Measurements from ENCODE around the gene DIAPH1.
A peak's percentile ranks its signal among the peaks of the same experiment; 100 is the strongest.

Gene DIAPH1

GRCh38 chr5:141495453-141495811 is 123.4 kb downstream of the DIAPH1 start:
- in situ Hi-C loops (cut with MboI; ENCODE audit: low sequenced_read_pairs, unreplicated experiment) = no loop called here
- no peak for TF ChIP-seq CTCF (IDR thresholded peaks at IDR 0.05; ENCODE audit: borderline replicate concordance, control extremely low read depth, extremely low read depth, insufficient read depth, missing control alignments)
- no peak for DNase-seq (ENCODE audit: low spot score)

DNA sequence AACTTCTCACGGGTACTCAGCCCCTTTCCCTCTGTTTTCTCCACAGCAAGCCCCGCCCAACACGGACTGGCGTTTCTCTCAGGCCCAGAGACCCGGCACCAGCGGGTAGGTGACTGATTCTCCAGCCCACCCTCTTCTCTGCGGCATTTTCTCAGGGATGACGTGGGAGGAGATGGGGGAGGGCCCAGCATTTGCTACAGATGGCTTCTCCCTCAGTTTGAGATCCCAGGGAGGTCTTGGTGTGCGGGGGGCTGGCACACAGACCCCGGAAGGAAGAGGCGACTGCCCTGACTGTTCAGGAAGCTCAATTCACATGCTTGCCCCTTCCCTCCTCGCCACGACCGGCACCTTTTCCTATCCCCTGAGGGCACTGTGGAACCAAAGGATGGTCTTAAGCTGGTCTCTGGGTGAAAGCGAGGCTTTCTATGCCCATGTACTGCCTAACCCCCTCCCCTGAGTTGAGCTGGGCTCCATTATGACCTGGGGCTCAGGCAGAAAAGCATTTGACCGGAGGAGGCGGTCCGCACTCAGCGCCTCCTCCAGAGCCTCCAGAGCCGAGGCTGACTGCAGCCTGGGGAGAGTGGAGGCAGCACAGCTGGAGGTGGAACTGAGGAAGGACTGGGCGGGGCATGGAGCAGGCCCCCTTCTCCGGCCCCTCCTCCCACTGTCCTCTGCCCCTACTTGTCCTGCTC is 123.9 kb downstream of the DIAPH1 start:
- in situ Hi-C loops (cut with MboI; ENCODE audit: low sequenced_read_pairs, unreplicated experiment) = no loop called here
- no peak for TF ChIP-seq CTCF (IDR thresholded peaks at IDR 0.05; ENCODE audit: borderline replicate concordance, control extremely low read depth, extremely low read depth, insufficient read depth, missing control alignments)
- no peak for DNase-seq (ENCODE audit: low spot score)

DNA sequence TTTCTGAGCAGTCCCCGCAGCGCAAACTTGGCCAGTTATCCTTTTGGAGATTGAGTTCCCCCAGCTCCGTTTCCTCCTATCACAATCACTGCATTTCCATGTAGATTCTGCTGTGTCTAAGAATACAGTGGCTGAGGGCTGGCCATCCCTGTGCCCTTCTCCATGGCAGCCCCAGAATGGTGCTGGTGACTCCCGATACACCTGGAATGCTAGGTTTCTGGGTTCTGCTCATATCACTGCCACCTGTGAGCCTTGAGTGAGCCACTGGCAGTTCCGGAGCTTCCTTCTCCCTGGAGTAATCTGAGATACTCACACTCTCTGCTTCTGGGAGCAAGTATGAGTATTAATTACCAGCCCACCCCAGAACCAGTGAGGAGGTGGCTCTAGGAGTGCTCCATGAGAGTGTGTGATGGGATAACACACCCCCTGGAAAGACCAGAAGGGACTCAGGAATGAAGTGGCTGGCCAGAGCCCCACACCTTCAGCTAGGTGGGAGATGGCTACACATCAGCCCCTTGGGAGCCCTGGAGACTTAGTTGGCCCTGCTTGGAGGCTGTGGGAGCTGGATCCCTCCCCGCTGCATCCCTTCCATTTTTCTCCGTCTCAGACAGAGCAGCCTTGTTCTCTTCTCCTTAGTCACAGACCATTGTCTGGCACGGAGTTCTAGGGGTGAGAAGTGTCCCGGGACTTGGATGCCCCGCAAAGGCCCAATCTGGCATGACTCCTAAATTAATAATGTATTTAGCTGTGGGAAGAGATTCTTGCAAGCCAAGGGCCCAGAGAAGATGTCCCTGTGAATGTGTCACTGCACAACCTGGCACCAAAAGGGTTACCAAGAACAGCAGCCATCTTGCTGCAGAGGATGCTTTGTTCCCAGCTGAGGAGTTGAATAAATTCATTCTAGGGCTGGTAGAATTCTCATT is 125.0 kb downstream of the DIAPH1 start:
- in situ Hi-C loops (cut with MboI; ENCODE audit: low sequenced_read_pairs, unreplicated experiment) = no loop called here
- no peak for TF ChIP-seq CTCF (IDR thresholded peaks at IDR 0.05; ENCODE audit: borderline replicate concordance, control extremely low read depth, extremely low read depth, insufficient read depth, missing control alignments)
- no peak for DNase-seq (ENCODE audit: low spot score)

GRCh38 chr5:141492168-141492885 is 126.5 kb downstream of the DIAPH1 start:
- DNase-seq (ENCODE audit: low spot score) = peak; percentile 60
- in situ Hi-C loops (cut with MboI; ENCODE audit: low sequenced_read_pairs, unreplicated experiment) = no loop called here
- TF ChIP-seq CTCF (IDR thresholded peaks at IDR 0.05; ENCODE audit: borderline replicate concordance, control extremely low read depth, extremely low read depth, insufficient read depth, missing control alignments) = no peak

DNA sequence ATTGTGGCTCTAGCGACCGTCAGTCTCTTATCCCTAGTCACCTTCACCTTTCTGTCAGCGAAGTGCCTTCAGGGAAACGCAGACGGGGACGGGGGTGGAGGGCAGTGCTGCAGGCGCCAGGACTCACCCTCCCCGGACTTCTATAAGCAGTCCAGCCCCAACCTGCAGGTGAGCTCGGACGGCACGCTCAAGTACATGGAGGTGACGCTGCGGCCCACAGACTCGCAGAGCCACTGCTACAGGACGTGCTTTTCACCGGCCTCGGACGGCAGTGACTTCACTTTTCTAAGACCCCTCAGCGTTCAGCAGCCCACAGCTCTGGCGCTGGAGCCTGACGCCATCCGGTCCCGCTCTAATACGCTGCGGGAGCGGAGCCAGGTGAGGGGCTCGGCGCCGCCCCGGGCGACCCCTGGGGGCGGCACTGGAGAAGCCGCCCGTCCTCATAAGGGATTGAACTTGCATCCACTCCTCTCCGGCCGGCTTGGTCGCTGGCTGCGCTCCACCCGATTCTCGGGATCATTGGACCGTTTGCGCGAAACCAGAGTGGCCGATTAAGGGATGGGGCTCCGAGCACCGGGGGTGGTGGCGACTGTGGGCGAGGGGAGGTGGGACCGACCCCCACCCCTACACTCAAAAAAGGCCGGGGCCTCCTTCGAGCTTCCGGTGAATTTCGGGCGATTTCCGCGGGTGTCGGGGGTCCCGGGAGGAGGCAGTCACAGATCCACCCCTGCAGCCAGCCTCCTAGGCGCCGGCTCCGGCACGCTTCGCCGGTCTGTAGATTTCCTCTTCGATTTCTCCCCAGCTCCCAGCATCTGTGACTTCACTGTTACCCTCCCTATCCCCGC is 127.3 kb downstream of the DIAPH1 start:
- no peak for TF ChIP-seq CTCF (IDR thresholded peaks at IDR 0.05; ENCODE audit: borderline replicate concordance, control extremely low read depth, extremely low read depth, insufficient read depth, missing control alignments)
- no peak for DNase-seq (ENCODE audit: low spot score)
- in situ Hi-C loops (cut with MboI; ENCODE audit: low sequenced_read_pairs, unreplicated experiment) = no loop called here

- in situ Hi-C loops (cut with MboI; ENCODE audit: low sequenced_read_pairs, unreplicated experiment) = no loop called here
- no peak for DNase-seq (ENCODE audit: low spot score)
Measured at GRCh38 chr5:141490771-141491170, 128.0 kb downstream of the DIAPH1 start.

More at GRCh38 chr5:141490771-141491170, 128.0 kb downstream of the DIAPH1 start:
- no peak for TF ChIP-seq CTCF (IDR thresholded peaks at IDR 0.05; ENCODE audit: borderline replicate concordance, control extremely low read depth, extremely low read depth, insufficient read depth, missing control alignments)
